HEK293 (cell line): ENCODE results near the gene MAPK11.

ENCODE experiments used
- EGR2 ChIP-seq: fragments of 450-650 bp; formaldehyde crosslinking; IDR thresholded peaks from 2 replicates; pipeline ENCODE4 v1.5.1; 2016; ENCODE audit warnings: low read depth, missing biosample characterization, missing genetic modification characterization
- FEZF1 ChIP-seq: fragments of 450-650 bp; formaldehyde crosslinking; IDR thresholded peaks from 2 replicates; pipeline ENCODE4 v1.5.1; 2016; ENCODE audit warnings: missing biosample characterization, missing genetic modification characterization
- GLI2 ChIP-seq: fragments of 450-650 bp; formaldehyde crosslinking; IDR thresholded peaks from 2 replicates; pipeline ENCODE4; 2017; ENCODE audit warnings: missing biosample characterization, missing genetic modification characterization, low read depth, borderline replicate concordance
- KLF17 ChIP-seq: fragments of 450-650 bp; formaldehyde crosslinking; IDR thresholded peaks from 2 replicates; pipeline ENCODE4 v1.5.1; 2016; ENCODE audit warnings: missing biosample characterization, missing genetic modification characterization
- MYNN ChIP-seq: fragments of 450-650 bp; formaldehyde crosslinking; IDR thresholded peaks from 2 replicates; pipeline ENCODE4 v1.5.1; 2016; ENCODE audit warnings: missing biosample characterization, missing genetic modification characterization, borderline replicate concordance
- TSHZ1 ChIP-seq: fragments of 450-650 bp; formaldehyde crosslinking; IDR thresholded peaks from 2 replicates; pipeline ENCODE4 v1.5.1; 2016; ENCODE audit warnings: missing biosample characterization, missing genetic modification characterization, borderline replicate concordance
- ZBTB48 ChIP-seq: fragments of 450-650 bp; formaldehyde crosslinking; IDR thresholded peaks from 2 replicates; pipeline ENCODE4 v1.5.1; 2016; ENCODE audit warnings: missing biosample characterization, missing genetic modification characterization
- ZNF121 ChIP-seq: fragments of 450-650 bp; formaldehyde crosslinking; IDR thresholded peaks from 2 replicates; pipeline ENCODE4 v1.5.1; 2016; ENCODE audit warnings: missing biosample characterization, missing genetic modification characterization
- ZNF175 ChIP-seq: fragments of 450-650 bp; formaldehyde crosslinking; IDR thresholded peaks from 2 replicates; pipeline ENCODE4 v1.5.1; 2016; ENCODE audit warnings: missing biosample characterization, missing genetic modification characterization
- ZNF221 ChIP-seq: fragments of 450-650 bp; formaldehyde crosslinking; IDR thresholded peaks from 2 replicates; pipeline ENCODE4 v1.5.1; 2017; ENCODE audit warnings: missing biosample characterization, missing genetic modification characterization, borderline replicate concordance
- ZNF24 ChIP-seq: fragments of 450-650 bp; formaldehyde crosslinking; IDR thresholded peaks from 2 replicates; pipeline ENCODE4 v1.5.1; 2016; ENCODE audit warnings: missing biosample characterization, missing genetic modification characterization
- ZNF248 ChIP-seq: fragments of 450-650 bp; formaldehyde crosslinking; IDR thresholded peaks from 2 replicates; pipeline ENCODE4 v1.5.1; 2017; ENCODE audit warnings: missing biosample characterization, missing genetic modification characterization
- ZNF26 ChIP-seq: fragments of 450-650 bp; formaldehyde crosslinking; IDR thresholded peaks from 2 replicates; pipeline ENCODE4 v1.5.1; 2016; ENCODE audit warnings: missing biosample characterization, missing genetic modification characterization
- ZNF350 ChIP-seq: fragments of 450-650 bp; formaldehyde crosslinking; IDR thresholded peaks from 2 replicates; pipeline ENCODE4 v1.5.0; 2017; ENCODE audit warnings: missing biosample characterization, mild to moderate bottlenecking, missing genetic modification characterization
- ZNF362 ChIP-seq: fragments of 450-650 bp; formaldehyde crosslinking; IDR thresholded peaks from 2 replicates; pipeline ENCODE4 v1.5.1; 2016; ENCODE audit warnings: missing biosample characterization, missing genetic modification characterization
- ZNF473 ChIP-seq: fragments of 450-650 bp; formaldehyde crosslinking; IDR thresholded peaks from 2 replicates; pipeline ENCODE4 v1.5.1; 2017; ENCODE audit warnings: missing biosample characterization, missing genetic modification characterization
- ZNF518A ChIP-seq: fragments of 450-650 bp; formaldehyde crosslinking; conservative IDR thresholded peaks from 2 replicates; pipeline ENCODE4 v1.5.1; 2016; ENCODE audit warnings: low read depth, missing biosample characterization, missing genetic modification characterization
- ZNF521 ChIP-seq: fragments of 450-650 bp; formaldehyde crosslinking; IDR thresholded peaks from 2 replicates; pipeline ENCODE4 v1.5.1; 2017; ENCODE audit warnings: missing biosample characterization, mild to moderate bottlenecking, missing genetic modification characterization
- ZNF530 ChIP-seq: fragments of 450-650 bp; formaldehyde crosslinking; IDR thresholded peaks from 2 replicates; pipeline ENCODE4 v1.5.1; 2016; ENCODE audit warnings: low read depth, missing biosample characterization, missing genetic modification characterization
- ZNF623 ChIP-seq: fragments of 450-650 bp; formaldehyde crosslinking; IDR thresholded peaks from 2 replicates; pipeline ENCODE4 v1.5.1; 2016; ENCODE audit warnings: missing biosample characterization, missing genetic modification characterization
- ZNF626 ChIP-seq: fragments of 450-650 bp; sonication (Bioruptor Pico); formaldehyde crosslinking; IDR thresholded peaks from 2 replicates; pipeline ENCODE4 v1.5.1; 2018; ENCODE audit warnings: missing biosample characterization, missing genetic modification characterization, inconsistent platforms
- ZNF670 ChIP-seq: fragments of 450-650 bp; formaldehyde crosslinking; IDR thresholded peaks from 2 replicates; pipeline ENCODE4 v1.5.1; 2016; ENCODE audit warnings: missing biosample characterization, missing genetic modification characterization, low read depth
- ZNF692 ChIP-seq: fragments of 450-650 bp; formaldehyde crosslinking; IDR thresholded peaks from 2 replicates; pipeline ENCODE4 v1.5.1; 2016; ENCODE audit warnings: missing biosample characterization, missing genetic modification characterization
- ZNF768 ChIP-seq: fragments of 450-650 bp; formaldehyde crosslinking; IDR thresholded peaks from 2 replicates; pipeline ENCODE4 v1.5.1; 2018; ENCODE audit warnings: missing biosample characterization, mild to moderate bottlenecking, missing genetic modification characterization
- ZNF837 ChIP-seq: fragments of 450-650 bp; formaldehyde crosslinking; IDR thresholded peaks from 2 replicates; pipeline ENCODE4 v1.5.1; 2016; ENCODE audit warnings: missing biosample characterization, missing genetic modification characterization
- ZNF843 ChIP-seq: fragments of 450-650 bp; formaldehyde crosslinking; IDR thresholded peaks from 2 replicates; pipeline ENCODE4 v1.5.1; 2016; ENCODE audit warnings: missing biosample characterization, missing genetic modification characterization

MAPK11 gene

GRCh38 chr22:50244420-50245213, 25.6 kb downstream of the MAPK11 start, which contains the start of gene TUBGCP6 (continued):
- TF ChIP-seq TSHZ1 (tag by site-specific recombination), result no peak
- TF ChIP-seq ZNF768 (tag by site-specific recombination), result no peak
- no peak for TF ChIP-seq ZNF626 (tag by site-specific recombination)
- 0 out of 2 replicates have a peak, but pooled peaks have one; percentile 21 for TF ChIP-seq ZNF837 (tag by site-specific recombination)
- TF ChIP-seq ZNF473, result no peak
- no peak for TF ChIP-seq GLI2 (tag by site-specific recombination)
- TF ChIP-seq ZNF24, result no peak
- TF ChIP-seq ZNF530 (tag by site-specific recombination), result no peak
- TF ChIP-seq ZNF623 (tag by site-specific recombination), result no peak
- no peak for TF ChIP-seq ZNF670 (tag by site-specific recombination)
- TF ChIP-seq ZNF26 (tag by site-specific recombination), result no peak
- no peak for TF ChIP-seq ZNF362 (tag by site-specific recombination)
- TF ChIP-seq ZNF175 (tag by site-specific recombination), result no peak
- no peak for TF ChIP-seq ZNF248 (tag by site-specific recombination)
- TF ChIP-seq ZBTB48, result peak; percentile 33; the same call in 1 of the 2 replicates
- no peak for TF ChIP-seq FEZF1 (tag by site-specific recombination)
- TF ChIP-seq ZNF121, result no peak
- no peak for TF ChIP-seq ZNF221 (tag by site-specific recombination)
- TF ChIP-seq KLF17 (tag by site-specific recombination), result peak; percentile 93
- no peak for TF ChIP-seq ZNF350 (tag by site-specific recombination)
- no peak for TF ChIP-seq ZNF521 (tag by site-specific recombination)
- TF ChIP-seq ZNF518A, result peak; percentile 72
- peak; percentile 61 for TF ChIP-seq ZNF692 (tag by site-specific recombination)
- TF ChIP-seq MYNN (tag by site-specific recombination), result no peak
- TF ChIP-seq EGR2 (tag by site-specific recombination), result no peak; the same call in 1 of the 2 replicates
- TF ChIP-seq ZNF843 (tag by site-specific recombination), result peak; percentile 56; the same call in 1 of the 2 replicates
